SK-MEL-5 (cell line): ENCODE measurements around the gene RUNX2. TPM values are rescaled to one million over a fixed set of nuclear protein-coding genes. Genes with fewer than 3 reads are reported as not detected.
A peak's percentile ranks its signal among the peaks of the same experiment; 100 is the strongest.

Source experiments
- DNase-seq: peaks from one replicate; pipeline ENCODE4 v3.0.0-alpha.2; 2016; ENCODE audit warnings: low read depth, low spot score
- in situ Hi-C: cut with HindIII; loops from 2 replicates; pipeline ENCODE4 v1.10.0; 2016; ENCODE audit warnings: low sequenced_read_pairs, high pct_unique_total_duplicates, low pct_unique_long_range_greater_than_20kb
- total RNA-seq: library from RNA; depleted of rRNA; stranded (reverse); fragments of >200 nt; shearing (Covaris generic); gene quantifications from 2 replicates; pipeline ENCODE4 v1.2.3, GENCODE V29; 2014

Gene RUNX2
- total RNA-seq, 1 experiment from 2014 or later = 0.24 TPM

- in situ Hi-C loops = no loop called here
- DNase-seq = peak; percentile 47
Observed at GRCh38 chr6:45421709-45422502, 93.8 kb downstream of the RUNX2 start.

- peak; percentile 33 for DNase-seq
- in situ Hi-C loops = no loop called here
Observed at GRCh38 chr6:45422503-45423110, 94.5 kb downstream of the RUNX2 start.

- in situ Hi-C loops = no loop called here
- DNase-seq = no peak
Observed at GRCh38 chr6:45423111-45423823, 95.1 kb downstream of the RUNX2 start.

- in situ Hi-C loops = no loop called here
- DNase-seq = no peak
Observed at GRCh38 chr6:45423824-45424450, 95.8 kb downstream of the RUNX2 start.

- in situ Hi-C loops = no loop called here
- no peak for DNase-seq
Observed at GRCh38 chr6:45424451-45424861, 96.3 kb downstream of the RUNX2 start.

- in situ Hi-C loops = no loop called here
- DNase-seq = no peak
Observed at GRCh38 chr6:45426251-45426650, 98.1 kb downstream of the RUNX2 start.

- DNase-seq = no peak
- in situ Hi-C loops = no loop called here
Observed at GRCh38 chr6:45427726-45428125, 99.6 kb downstream of the RUNX2 start.

- no peak for DNase-seq
- in situ Hi-C loops = no loop called here
Observed at GRCh38 chr6:45428727-45429126, 100.6 kb downstream of the RUNX2 start.

GRCh38 chr6:45430590-45431202 lies 102.6 kb downstream of the RUNX2 start:
- in situ Hi-C loops = no loop called here
- DNase-seq = no peak

GRCh38 chr6:45431317-45432065 lies 103.4 kb downstream of the RUNX2 start:
- DNase-seq = no peak
- in situ Hi-C loops = no loop called here

GRCh38 chr6:45432977-45433376 lies 104.8 kb downstream of the RUNX2 start:
- in situ Hi-C loops = no loop called here
- DNase-seq = no peak

GRCh38 chr6:45433533-45434380 lies 105.6 kb downstream of the RUNX2 start:
- DNase-seq = no peak
- in situ Hi-C loops = no loop called here

GRCh38 chr6:45434381-45434700 lies 106.2 kb downstream of the RUNX2 start:
- in situ Hi-C loops = no loop called here
- no peak for DNase-seq

GRCh38 chr6:45436544-45437438 lies 108.7 kb downstream of the RUNX2 start:
- in situ Hi-C loops = no loop called here

GRCh38 chr6:45437439-45437815 lies 109.3 kb downstream of the RUNX2 start:
- in situ Hi-C loops = no loop called here
- no peak for DNase-seq

More at GRCh38 chr6:45436544-45437438, 108.7 kb downstream of the RUNX2 start:
- no peak for DNase-seq

- in situ Hi-C loops = no loop called here
- DNase-seq = no peak
Observed at GRCh38 chr6:45438151-45438550, 110.0 kb downstream of the RUNX2 start.
